Ovary (tissue), 3 donors: ENCODE data around the gene ITGB2.

Experiments used
- EP300 ChIP-seq: sonication (generic); formaldehyde crosslinking; IDR thresholded peaks from one replicate; pipeline ENCODE4 v1.6.1; 2017; ENCODE audit warnings: antibody characterized with exemption
- POLR2A ChIP-seq: fragments of 450-650 bp; IDR thresholded peaks from one replicate; pipeline ENCODE4 v1.6.1; 2017; ENCODE audit warnings: antibody characterized with exemption, mild to moderate bottlenecking, moderate library complexity
- TF ChIP-seq, protein P1 (sequence below), 3 donors: fragments of 450-650 bp in 2 of 3; fragments of 200-600 bp in 1 of 3; IDR thresholded peaks; one replicate each; pipeline versions ENCODE4 v1.5.1 to v1.8.0; 2016 to 2022; ENCODE audit warnings: antibody characterized with exemption in 3 of 3, mild to moderate bottlenecking in 1 of 3
- donor health status: DM: no; HTN: no; CAD: no.

- TF ChIP-seq EP300: no peak
- TF ChIP-seq, protein P1, sequence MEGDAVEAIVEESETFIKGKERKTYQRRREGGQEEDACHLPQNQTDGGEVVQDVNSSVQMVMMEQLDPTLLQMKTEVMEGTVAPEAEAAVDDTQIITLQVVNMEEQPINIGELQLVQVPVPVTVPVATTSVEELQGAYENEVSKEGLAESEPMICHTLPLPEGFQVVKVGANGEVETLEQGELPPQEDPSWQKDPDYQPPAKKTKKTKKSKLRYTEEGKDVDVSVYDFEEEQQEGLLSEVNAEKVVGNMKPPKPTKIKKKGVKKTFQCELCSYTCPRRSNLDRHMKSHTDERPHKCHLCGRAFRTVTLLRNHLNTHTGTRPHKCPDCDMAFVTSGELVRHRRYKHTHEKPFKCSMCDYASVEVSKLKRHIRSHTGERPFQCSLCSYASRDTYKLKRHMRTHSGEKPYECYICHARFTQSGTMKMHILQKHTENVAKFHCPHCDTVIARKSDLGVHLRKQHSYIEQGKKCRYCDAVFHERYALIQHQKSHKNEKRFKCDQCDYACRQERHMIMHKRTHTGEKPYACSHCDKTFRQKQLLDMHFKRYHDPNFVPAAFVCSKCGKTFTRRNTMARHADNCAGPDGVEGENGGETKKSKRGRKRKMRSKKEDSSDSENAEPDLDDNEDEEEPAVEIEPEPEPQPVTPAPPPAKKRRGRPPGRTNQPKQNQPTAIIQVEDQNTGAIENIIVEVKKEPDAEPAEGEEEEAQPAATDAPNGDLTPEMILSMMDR (IDR thresholded peaks at IDR 0.05): no peak
- TF ChIP-seq POLR2A: no peak
These were observed 13.3 kb downstream of the ITGB2 start for GRCh38 chr21:44907225-44907965.
